ENCODE data around the gene STK10.
A peak's percentile ranks its signal among the peaks of the same experiment; 100 is the strongest.

Gene STK10
- long read RNA-seq, full-length matches to known transcripts: 420 of 557 reads
- long read RNA-seq, partial matches to known transcripts: 78 of 557 reads
- long read RNA-seq, other reads (novel, unspliced or antisense): 59 of 557 reads

- H3K27ac ChIP-seq (replicated peaks): peak within 1 kb of the TSS; percentile 94
Observed at GRCh38 chr5:172188033-172188892, at the start of gene STK10. Gene STK10, minus strand, starts transcription at chr5:172188224. Its CDS starts 182 bp downstream, at chr5:172188042.

GRCh38 chr5:172235827-172236736 lies 48.1 kb upstream of the STK10 start:
- Histone ChIP-seq H3K27ac (replicated peaks) (no peak overlapping the region), H3K27me3 (ENCODE audit: insufficient read depth, poor library complexity, severe bottlenecking) (no peaks in the 10 kb centered on the region), H3K4me3 (replicated peaks; ENCODE audit: insufficient read depth, low read length) (no peak overlapping the region)
- DNase-seq (ENCODE audit: low read depth in 1 of 2, low spot score in 1 of 2): no peak
- TF ChIP-seq GABPA (IDR thresholded peaks at IDR 0.05; ENCODE audit: low read depth): no peak
- TF ChIP-seq POLR2AphosphoS5 (IDR thresholded peaks at IDR 0.05; ENCODE audit: low read depth): no peak
- no peak for TF ChIP-seq CTCF (IDR thresholded peaks at IDR 0.05; ENCODE audit: insufficient read depth, low read length)
- TF ChIP-seq SPI1 (IDR thresholded peaks at IDR 0.05; ENCODE audit: borderline replicate concordance, low read depth): no peak
- no peak for TF ChIP-seq REST (IDR thresholded peaks at IDR 0.05; ENCODE audit: insufficient replicate concordance, low read depth)

More at GRCh38 chr5:172188033-172188892, at the start of gene STK10:
- TF ChIP-seq POLR2AphosphoS5 (IDR thresholded peaks at IDR 0.05; ENCODE audit: low read depth): peak; percentile 54
- peak; percentile 60 for TF ChIP-seq CTCF (IDR thresholded peaks at IDR 0.05; ENCODE audit: insufficient read depth, low read length)
- no peak; the same call in 1 of the 2 replicates for TF ChIP-seq SPI1 (IDR thresholded peaks at IDR 0.05; ENCODE audit: borderline replicate concordance, low read depth)
- TF ChIP-seq GABPA (IDR thresholded peaks at IDR 0.05; ENCODE audit: low read depth): no peak; the same call in 1 of the 2 replicates
- TF ChIP-seq REST (IDR thresholded peaks at IDR 0.05; ENCODE audit: insufficient replicate concordance, low read depth): no peak
- H3K4me3 ChIP-seq (replicated peaks; ENCODE audit: insufficient read depth, low read length): peak within 1 kb of the TSS; percentile 97
- DNase-seq (ENCODE audit: low read depth in 1 of 2, low spot score in 1 of 2): peak; percentile 76 to 95
- H3K27me3 ChIP-seq (ENCODE audit: insufficient read depth, poor library complexity, severe bottlenecking): no peaks in the 10 kb centered on the region

GRCh38 chr5:172235132-172235780 lies 47.2 kb upstream of the STK10 start:
- Histone ChIP-seq H3K27ac (replicated peaks) (no peak overlapping the region), H3K27me3 (ENCODE audit: insufficient read depth, poor library complexity, severe bottlenecking) (no peaks in the 10 kb centered on the region), H3K4me3 (replicated peaks; ENCODE audit: insufficient read depth, low read length) (no peak overlapping the region)
- DNase-seq (ENCODE audit: low read depth in 1 of 2, low spot score in 1 of 2): no peak
- TF ChIP-seq SPI1 (IDR thresholded peaks at IDR 0.05; ENCODE audit: borderline replicate concordance, low read depth) (peak; percentile 74), GABPA (IDR thresholded peaks at IDR 0.05; ENCODE audit: low read depth) (no peak), REST (IDR thresholded peaks at IDR 0.05; ENCODE audit: insufficient replicate concordance, low read depth) (no peak), CTCF (IDR thresholded peaks at IDR 0.05; ENCODE audit: insufficient read depth, low read length) (no peak)
